HG02981 (cell line): ENCODE measurements around the gene TSPAN33.

Experiments used
- ATAC-seq: cut with Tn5 transposase; IDR thresholded peaks from one replicate; pipeline ENCODE4 v1.9.1; 2021; ENCODE audit warnings: mild to moderate bottlenecking, moderate library complexity; ENCODE audit not compliant: unreplicated experiment

The TSPAN33 gene

DNA sequence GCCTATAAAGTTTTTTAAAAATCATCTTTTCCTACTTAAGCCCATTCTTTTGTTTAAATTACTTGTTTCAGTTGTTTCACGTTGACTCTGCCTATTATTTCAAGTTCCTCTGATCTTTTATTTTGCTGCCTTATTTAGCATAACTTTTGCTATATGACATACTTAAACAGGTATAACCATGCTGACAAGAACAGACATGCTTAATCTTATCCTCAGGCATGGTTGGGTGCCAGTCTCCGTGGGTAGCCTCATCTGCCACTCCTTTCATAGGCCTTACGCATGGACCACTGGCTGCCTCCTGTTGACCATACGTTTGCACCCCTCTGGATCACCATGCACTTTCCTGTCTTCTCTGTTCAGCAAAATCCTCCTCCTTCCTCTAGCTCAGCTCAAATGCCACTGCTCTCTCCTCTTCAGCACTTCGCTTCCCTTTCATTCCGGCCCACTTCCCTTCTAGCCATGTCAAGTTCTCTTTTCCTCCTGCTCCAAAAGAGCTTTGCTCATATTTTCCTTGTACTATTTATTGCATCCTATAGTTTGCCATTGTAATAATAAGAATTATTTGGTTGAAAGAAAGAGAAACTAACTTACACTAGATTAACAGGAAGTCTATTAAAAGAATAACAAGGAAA lies 10.0 kb upstream of the TSPAN33 start:
- no peak for ATAC-seq

DNA sequence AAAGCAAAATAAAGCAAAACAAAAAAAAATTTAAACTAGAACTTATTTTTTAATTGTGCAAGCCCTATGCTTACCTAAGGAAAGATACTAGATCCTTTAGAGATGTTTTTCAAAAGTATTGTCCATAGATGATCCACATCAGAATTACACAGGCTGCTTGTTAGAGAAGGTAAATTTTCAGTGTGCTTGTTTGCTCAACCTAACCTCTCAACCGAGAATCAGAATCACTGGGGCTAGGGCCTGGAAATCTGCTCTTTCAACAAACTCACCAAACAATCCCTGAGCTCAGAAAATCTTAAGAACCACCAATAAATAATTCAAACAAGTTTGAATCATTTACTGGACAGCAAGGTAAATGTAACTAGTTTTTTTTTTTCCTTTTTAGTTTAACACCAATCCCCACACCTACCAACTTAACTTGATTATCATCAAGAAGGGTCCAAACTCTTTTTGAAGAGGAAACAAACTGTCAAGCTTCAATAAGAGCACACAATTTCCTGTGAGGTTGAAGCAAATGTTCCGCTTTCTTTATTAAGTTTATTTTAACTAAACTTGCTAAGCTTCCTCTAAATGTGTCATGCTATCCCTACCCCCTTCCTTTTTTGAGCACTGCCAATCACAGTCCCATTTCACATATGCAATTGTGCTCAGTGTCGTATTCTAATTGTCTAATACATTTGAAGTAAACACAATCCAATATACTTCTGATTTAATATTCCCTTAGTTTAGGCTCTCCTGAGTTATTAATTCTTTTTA lies 7.4 kb upstream of the TSPAN33 start:
- ATAC-seq: peak; percentile 61

DNA sequence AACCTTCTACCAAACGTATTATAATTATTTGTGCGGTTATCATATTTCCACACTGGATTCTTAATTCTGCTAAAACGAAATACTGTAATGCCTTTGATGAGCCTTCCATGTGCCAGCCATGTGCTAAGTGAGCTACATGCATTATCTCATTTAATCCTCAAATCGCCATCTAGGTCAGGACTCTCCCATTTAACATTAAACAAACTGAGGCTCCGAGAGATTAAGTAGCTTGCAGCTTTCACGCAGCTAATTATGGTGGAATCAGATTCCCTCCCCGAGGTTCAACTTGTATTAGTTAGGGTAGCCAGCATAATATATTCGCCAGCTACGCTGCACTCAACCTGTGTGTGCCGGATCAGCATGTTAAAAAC lies 798 bp upstream of the TSPAN33 start:
- ATAC-seq: no peak

DNA sequence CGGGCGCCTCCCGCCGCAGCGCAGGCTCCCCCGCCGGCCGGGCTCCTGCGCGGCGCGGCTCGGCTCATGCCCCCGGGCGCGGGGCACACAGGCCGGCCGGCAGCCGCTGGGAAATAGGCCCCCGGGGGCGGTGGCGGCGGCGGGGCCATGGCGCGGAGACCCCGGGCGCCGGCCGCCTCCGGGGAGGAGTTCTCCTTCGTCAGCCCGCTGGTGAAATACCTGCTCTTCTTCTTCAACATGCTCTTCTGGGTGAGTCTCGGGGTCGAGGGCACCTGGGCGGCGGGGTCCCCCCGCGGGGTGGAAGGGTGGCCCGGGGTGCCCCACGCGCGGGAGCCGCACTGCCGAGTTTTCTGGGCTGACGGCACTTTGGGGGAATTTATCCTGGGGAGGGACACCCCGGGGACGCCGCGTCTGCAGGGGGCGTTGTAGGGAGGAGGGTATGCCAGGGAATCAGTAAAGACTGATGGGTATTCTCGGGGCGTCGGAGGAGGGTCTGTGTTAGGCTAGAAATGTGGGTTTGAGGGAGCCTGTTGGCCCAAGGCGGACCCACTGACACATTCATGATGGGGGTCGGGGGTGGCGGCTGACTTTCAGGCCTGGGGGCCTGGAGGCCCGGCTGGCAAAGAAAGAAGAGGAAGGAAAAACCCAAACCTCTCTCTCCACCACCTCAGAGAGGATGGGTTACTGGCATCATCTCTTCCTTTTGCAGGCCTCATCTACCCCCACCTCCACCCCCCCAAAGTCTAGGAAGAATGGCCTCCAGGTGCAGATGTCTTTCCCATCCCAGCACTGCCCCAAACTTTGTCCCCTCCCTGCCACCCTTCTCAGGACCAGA lies 544 bp downstream of the TSPAN33 start:
- ATAC-seq: peak; percentile 13

DNA sequence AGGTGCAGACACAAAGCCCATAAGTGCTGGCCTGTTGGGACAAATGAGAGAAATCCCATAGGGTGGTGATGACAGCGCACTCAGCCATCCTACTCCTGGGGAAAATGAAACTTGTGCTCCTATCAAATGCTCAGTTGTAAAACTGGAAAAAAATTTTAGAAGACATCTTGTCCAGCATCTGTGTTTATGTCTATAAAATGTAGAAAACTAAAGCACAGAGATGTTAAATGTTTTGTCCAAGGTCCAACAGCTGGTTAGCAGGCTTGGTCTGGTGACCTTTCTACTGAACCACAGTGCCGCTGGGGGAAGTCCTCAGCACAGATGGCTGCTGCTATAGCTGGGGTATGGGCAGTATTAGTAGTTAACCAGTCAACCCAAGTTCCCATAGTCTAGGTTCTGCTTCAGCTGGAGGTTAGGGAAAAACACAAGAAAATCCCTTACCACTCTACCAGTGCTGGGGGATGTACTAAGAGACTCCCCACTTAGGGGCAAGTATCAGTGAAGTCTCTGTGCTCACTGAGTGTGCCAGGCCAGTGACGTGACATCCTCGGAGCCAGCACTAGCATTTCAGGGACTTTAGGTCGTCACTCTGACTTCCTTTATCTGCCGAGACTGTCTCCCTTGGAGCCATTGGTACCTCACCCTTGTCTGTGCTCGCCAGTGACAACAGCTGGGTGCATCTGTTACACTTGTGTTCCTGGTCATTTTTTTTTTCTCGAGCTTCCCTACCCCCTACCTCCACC lies 1.9 kb downstream of the TSPAN33 start:
- ATAC-seq: peak; percentile 70

DNA sequence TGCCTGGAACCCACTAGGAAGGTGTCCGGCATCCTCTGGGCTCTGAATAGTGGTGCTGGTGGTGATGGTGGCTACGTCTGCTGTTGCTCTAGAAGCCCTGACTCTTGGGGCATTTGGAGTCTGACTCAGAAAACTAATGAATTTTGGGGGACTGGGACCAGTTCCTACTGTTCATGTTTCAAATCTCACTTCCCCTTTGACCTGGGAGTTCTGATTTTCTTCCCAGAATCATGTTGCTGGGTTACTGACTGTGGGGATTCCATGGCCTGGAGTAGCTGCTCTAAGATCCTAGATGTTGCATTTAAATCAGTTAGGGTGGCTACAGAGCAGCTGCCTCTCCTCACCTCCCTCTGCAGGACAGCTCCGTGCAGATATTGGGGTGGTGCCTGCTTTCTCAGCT lies 3.2 kb downstream of the TSPAN33 start:
- ATAC-seq: no peak

DNA sequence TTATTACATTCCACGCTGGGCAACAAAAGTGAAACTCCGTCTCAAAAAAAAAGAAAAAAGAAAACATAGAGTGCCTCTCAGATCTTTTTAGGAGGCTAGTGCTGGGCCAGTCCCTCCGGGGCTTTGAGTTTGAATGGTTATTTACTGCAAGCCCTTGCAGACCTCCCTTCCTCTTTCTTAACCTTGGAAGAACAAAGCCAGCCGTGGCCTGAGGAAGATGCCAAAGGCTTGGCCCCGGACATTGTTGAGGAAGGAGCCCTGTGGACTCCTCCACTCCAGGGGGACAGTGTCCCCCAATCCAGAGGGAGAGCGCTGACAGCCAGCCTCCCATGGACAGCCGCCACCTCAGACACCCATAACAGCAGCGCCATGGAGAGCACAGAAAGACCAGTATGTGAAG lies 5.0 kb downstream of the TSPAN33 start:
- no peak for ATAC-seq

DNA sequence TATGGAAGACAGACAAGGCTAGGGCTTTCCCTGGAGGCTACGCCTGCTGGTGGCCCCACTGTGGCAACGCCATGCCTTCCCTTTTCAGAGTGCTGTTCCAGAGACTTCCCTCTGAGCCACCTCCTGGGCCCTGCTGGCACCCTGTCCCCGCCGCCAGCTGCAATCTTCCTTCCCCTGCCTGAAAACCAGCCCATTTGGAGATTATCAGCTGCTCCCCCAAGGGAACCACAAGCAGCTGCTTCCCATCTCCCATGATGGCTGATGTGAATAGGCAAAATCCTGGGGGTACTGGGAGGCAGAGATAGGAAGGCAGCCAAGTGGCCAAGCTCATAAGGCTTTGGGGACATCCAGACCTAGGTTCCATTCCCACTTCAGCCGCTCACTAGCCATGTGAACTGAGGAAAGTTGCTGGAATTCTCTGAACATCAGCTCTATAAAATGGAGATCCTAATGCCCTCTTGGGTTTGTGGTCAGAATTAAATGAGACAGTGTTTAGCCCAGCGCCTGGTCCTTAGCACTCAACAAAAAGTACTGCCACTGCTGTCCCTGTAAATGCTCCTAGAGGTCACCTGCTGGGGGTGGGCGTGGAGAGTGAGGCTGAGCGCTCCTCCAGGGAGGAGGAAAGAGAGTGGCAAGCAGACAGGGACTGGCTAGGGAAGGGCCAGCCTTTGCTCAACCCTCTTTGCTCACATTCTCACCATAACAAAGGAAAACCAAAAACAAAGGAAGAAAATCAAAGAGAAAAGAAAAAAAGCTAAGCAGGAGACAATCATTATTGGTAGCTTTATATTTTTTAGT lies 5.9 kb downstream of the TSPAN33 start:
- no peak for ATAC-seq

DNA sequence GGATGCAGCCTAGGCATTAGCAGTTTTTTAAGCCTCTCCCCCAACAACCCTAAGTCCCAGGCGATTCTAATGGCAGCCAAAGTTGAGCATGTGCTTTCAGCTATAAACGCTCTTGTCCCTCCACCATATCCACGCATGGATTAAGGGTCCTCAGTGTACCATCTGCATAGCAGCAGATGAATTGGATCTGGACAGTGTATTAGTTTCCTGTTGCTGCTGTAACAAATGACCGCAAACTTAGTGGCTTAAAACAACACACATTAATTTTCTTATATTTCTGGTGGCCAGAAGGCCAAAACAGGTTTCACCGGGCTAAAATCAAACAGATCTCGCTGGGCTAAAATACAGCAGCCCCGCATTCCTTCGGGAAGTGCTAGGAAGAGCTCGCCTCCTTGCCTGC lies 13.1 kb downstream of the TSPAN33 start:
- ATAC-seq: no peak

DNA sequence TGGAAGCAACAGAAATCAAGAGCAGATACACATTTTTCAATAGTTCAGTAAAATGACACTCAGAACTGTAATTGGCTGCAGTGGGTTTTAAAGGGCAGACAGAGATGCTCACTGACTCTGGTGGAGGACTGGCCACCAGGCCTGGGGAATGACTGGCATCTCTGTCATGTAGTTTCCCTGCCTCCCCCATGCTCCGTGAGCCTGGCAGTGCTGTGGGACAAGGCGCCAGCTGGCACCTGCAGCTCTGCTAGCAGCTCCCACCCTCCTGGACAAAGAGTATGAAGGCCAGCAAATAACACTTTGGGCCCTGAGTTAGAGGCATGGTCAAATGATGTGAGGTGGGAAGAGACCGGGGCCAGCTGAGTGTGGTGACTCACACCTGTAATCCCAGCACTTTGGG lies 15.0 kb downstream of the TSPAN33 start:
- ATAC-seq: no peak

DNA sequence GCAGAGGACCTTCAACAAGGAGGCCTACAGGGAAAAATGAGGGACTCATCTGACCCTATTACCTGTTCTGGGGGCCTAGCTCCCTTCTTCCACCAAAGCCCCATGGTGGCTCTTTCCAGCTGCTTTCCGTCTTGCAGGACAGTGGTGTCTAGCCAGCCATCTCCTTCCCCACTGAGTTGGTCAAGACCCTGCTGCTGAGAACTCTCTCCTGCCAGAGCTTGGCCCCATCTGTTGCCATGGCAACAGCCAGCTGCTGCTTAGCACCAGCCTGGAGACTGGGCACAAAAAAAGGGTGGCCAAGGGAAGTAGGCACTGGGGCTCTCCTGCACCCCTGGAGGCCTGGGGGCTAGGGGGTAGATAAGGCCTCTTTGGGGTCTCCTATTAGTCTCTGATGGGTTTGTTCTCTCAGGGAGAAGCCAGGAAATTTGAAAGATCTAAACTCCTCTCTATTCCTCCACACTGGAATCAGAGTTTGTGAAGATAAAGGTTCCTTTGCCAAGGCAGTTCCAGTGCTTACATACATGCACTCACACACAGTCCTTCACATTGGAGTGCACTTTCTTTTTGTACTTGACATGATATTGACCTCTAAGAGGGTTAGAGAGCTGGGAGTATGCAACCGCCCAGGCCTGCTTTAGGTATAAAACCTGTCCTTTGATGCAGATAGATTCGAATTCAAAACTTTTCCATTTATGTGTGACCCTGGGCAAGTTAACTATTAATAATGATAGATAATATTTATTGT lies 15.8 kb downstream of the TSPAN33 start:
- no peak for ATAC-seq

DNA sequence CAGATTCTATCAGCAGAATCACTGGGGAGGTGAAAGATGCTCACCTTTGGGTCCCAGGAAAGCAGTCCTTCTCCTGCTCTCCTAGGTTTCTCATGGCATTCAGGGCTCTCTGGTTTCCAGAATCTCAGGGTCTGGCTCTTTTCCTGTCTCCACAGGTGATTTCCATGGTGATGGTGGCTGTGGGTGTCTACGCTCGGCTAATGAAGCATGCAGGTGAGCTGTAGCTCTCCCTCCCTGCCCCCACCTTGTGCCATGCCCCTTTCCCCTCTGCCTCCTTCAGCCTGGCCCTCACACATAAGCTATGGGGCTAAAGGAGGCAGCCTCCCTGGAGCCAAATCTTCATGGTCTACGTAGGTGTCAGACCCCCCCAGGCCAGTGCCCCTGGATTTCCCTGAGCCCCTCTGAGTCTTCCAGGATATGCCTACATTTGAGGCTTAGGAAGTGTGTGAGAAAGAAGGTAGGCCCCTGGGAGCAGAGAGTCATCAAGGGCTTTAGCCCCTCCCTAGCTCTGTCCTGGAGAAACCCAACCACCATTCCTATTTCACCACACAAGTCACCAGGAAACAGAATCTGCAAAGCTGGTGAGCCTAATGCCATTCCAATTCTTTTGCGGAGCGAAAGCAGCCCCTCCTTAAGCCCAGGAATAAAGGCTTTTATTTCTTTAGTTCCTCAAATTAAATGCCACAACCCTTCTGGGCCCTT lies 17.2 kb downstream of the TSPAN33 start:
- no peak for ATAC-seq

DNA sequence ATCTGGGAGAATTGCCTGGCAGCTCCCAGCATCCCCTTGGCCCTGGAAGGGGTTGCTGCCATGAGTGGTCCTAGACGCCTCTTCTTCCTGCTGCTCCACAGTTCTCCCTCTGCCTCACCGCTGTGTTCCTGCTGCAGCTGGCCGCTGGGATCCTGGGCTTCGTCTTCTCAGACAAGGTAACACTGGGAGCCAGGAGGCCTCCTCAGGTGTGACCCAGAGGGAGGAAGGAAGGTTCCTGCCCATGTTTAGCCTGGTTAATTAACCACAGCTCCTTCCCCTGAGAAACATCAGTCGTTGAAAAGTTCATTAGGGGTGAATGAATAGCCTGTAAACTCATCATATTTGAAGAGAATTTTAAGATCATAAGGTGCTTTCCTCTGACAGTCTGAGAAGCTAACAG lies 18.2 kb downstream of the TSPAN33 start:
- ATAC-seq: no peak

DNA sequence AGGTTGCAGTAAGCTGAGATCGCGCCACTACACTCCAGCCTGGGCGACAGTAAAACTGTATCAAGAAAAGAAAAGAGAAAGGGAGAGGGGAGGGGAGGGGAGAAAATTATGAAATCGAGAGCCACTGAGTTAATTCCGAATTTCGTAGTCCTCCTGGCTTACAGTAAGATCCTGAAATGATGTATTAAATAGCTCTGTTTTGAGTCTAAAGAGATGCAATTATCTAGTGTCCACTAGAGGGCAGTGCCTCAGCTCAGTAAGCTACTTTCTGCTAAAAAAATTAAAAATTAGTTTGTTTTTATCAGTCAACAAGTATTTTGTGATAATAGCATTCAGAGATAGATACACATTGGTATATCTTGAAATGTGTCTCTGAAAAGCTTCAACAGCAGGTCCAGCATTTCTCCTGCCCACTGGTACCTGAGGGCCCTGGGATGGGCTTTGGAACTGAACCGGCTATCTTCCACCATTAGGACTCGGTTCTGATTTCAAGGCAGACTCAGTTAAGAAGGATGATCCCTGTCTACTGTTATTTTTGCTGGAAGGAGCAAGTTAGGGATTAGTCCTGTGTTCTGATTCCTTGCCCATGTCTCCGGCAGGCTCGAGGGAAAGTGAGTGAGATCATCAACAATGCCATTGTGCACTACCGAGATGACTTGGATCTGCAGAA lies 19.5 kb downstream of the TSPAN33 start:
- ATAC-seq: no peak

DNA sequence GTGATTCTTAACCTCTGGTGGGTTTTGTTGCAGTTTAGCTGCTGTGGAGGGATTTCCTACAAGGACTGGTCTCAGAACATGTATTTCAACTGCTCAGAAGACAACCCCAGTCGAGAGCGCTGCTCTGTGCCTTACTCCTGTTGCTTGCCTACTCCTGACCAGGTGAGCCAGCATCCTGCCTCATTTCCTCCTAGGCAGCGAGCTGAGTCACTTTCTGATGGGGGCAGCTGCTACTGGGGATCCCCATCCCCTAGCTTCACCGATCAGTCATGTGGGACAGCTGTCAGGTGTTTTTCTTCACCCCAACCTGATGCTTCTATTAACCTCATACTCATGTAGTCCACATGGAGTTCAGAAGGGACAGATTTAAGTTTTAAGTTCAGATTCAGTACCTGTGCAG lies 22.2 kb downstream of the TSPAN33 start:
- peak; percentile 51 for ATAC-seq

DNA sequence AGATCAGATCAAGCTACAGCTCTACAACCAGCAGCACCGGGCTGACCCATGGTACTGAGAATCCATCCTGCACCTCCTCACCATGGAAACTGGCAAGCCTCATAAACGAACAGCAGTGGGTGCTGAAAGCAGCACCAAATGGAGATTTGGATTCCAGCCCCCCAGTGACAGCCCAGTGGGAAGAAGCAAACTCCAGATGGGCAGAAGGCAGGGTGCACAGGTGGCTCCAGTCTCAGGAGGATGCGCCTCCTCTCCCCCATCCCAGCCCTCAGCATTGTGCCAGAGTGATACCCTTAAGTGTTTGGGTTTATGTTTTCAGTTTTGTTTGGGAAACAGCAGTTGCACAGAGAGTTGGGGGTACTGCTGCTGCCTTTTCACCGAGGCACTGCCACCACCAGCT lies 23.3 kb downstream of the TSPAN33 start:
- no peak for ATAC-seq

DNA sequence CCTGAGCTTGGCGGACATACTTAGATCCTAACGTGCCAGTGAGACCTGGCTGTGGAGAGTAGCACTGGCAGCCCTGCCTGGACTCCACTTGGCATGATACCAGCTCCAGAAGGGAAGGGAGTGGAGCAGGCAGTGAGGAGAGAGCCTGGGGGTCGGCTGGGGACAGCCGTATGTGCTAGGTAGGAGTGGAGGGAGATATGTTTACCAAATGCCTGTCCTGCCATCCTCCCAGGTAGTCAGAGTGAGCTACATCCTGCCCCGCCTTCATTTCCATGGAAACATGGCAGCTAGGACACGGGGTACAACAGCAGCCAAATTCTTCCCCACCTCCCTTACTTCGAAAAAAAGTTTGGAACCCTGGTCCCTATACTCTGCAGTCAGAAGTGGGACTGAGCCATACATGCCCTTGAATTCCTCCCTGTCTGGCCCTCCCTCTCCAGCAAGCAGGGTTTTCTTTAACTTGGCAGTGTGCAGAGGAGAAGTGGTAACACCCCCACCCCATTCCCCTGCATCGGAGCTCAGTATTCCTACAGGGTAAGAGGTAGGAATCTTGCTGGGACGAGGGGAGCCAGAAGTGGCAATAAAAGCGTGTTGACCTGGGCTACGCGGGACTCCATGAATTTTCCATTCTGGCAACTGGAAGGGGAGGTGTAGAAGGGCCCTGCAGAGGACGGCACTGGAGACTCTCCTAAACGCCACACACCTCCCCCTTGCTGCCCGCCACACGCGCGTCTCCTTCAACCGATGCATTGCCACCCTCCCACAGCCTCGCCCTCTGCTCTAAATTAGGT lies 23.9 kb downstream of the TSPAN33 start:
- no peak for ATAC-seq

DNA sequence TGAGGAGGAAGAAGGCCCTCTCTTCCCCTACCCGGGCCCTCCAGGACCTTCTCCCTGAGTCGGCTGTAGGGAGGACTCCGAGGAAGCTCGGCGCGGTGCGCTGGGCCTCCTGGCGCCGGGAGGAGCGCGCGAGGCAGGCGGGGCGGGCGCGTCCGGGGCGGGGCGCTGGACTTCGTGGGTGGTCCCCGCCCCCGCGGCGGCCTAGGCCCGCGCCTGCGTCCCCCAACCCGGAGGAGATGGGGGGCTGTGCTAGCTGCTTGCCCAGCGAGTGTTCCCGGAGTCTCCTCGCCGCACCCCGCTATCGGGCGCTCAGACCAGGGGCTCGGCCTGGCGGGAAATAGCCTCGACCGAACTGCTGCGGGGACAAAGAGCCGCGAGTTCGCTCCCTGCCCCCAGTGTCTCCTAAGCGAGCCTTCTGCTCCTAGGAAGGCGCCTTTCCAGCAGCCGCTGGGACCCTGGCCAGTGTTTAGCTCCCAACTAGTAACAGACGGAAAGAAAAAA lies 24.7 kb downstream of the TSPAN33 start:
- peak; percentile 36 for ATAC-seq
